ENCODE measurements around the gene HDAC10. TPM values are rescaled to one million over a fixed set of nuclear protein-coding genes. Genes with fewer than 3 reads are reported as not detected.

HDAC10 gene
- total RNA-seq, 2 donors from 2014 or later = 31.9 to 128 TPM

DNA sequence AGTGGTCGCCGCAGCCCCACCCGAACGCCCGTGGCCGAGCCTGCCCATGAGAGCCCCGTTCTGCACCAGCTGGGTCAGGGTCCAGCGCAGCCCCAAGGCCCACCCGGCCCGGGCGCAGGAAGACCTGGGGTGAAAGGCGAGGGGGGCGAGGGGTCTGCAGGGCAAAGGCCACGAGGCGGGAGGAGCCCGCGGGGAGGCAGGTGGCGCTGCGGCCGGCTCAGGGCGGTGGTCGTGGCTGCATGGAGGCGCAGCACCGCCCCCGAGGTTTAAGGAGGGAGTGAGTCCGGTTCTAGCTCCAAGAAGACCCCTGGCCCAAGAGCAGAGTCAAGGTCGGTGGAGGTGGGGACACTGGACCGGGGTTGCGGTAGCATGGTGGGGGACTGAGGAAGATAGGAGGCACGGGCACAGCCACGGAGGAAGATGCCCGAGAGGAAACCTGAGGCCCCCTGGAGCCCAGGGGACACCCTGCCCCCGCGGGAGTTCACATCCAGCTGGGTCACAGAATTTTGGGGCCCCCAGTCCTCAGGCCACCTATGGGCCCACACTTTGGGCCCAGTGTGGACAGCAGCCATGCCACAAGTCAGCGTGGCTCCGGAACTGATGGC lies 514 bp upstream of the HDAC10 start:
- intact Hi-C loops (cut with DNase I) = no loop called here
- H3K4me1 ChIP-seq = peaks cover 30% of the 10 kb centered on the region
- H3K9me3 ChIP-seq = no peaks in the 10 kb centered on the region
- ATAC-seq (peak; percentile 1), DNase-seq (no peak)
- H3K36me3 ChIP-seq (replicated peaks in 1 of 2; ENCODE audit: insufficient read depth in 1 of 2, low read depth in 2 of 2) = no peaks in the 10 kb centered on the region
- no peak for TF ChIP-seq POLR2A (IDR thresholded peaks at IDR 0.05)
- TF ChIP-seq, protein P1, sequence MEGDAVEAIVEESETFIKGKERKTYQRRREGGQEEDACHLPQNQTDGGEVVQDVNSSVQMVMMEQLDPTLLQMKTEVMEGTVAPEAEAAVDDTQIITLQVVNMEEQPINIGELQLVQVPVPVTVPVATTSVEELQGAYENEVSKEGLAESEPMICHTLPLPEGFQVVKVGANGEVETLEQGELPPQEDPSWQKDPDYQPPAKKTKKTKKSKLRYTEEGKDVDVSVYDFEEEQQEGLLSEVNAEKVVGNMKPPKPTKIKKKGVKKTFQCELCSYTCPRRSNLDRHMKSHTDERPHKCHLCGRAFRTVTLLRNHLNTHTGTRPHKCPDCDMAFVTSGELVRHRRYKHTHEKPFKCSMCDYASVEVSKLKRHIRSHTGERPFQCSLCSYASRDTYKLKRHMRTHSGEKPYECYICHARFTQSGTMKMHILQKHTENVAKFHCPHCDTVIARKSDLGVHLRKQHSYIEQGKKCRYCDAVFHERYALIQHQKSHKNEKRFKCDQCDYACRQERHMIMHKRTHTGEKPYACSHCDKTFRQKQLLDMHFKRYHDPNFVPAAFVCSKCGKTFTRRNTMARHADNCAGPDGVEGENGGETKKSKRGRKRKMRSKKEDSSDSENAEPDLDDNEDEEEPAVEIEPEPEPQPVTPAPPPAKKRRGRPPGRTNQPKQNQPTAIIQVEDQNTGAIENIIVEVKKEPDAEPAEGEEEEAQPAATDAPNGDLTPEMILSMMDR (IDR thresholded peaks at IDR 0.05) = no peak
- no peaks in the 10 kb centered on the region for H3K27me3 ChIP-seq
- H3K4me3 ChIP-seq = peak overlapping the region in 1 of 2 donors; percentile 80
- peak overlapping the region; percentile 15 to 72 (median 62) for H3K27ac ChIP-seq
- 14 to 15% methylated on average over 24 to 30 of the region's 36 CpGs for WGBS, 2 donors

DNA sequence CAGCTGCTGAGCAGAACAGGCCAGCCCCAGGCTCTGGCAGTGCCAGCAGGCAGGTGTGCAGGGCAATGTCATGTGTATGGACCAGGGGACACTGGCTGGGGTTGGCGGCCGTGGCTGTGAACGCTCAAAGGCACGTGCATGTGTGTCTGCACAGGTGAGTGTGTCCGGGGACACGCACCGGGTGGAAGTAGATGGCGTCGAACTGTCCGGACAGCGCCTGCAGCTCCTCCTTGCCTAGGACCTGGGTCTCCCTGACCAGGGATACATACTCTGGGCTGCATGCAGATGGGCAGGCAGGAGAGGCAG lies 863 bp downstream of the HDAC10 start:
- H3K4me1 ChIP-seq = peaks cover 40% of the 10 kb centered on the region
- TF ChIP-seq, protein P1 (IDR thresholded peaks at IDR 0.05) = no peak
- no peak for TF ChIP-seq POLR2A (IDR thresholded peaks at IDR 0.05)
- no peak overlapping the region for H3K27ac ChIP-seq
- WGBS, 2 donors = 57 to 85% methylated on average over 5 to 11 of the region's 11 CpGs
- intact Hi-C loops (cut with DNase I) = no loop called here
- no peaks in the 10 kb centered on the region for H3K9me3 ChIP-seq
- H3K4me3 ChIP-seq = peak overlapping the region in 1 of 2 donors; percentile 44
- no peaks in the 10 kb centered on the region for H3K36me3 ChIP-seq (replicated peaks in 1 of 2; ENCODE audit: insufficient read depth in 1 of 2, low read depth in 2 of 2)
- H3K27me3 ChIP-seq = no peaks in the 10 kb centered on the region
- ATAC-seq (no peak), DNase-seq (no peak)

DNA sequence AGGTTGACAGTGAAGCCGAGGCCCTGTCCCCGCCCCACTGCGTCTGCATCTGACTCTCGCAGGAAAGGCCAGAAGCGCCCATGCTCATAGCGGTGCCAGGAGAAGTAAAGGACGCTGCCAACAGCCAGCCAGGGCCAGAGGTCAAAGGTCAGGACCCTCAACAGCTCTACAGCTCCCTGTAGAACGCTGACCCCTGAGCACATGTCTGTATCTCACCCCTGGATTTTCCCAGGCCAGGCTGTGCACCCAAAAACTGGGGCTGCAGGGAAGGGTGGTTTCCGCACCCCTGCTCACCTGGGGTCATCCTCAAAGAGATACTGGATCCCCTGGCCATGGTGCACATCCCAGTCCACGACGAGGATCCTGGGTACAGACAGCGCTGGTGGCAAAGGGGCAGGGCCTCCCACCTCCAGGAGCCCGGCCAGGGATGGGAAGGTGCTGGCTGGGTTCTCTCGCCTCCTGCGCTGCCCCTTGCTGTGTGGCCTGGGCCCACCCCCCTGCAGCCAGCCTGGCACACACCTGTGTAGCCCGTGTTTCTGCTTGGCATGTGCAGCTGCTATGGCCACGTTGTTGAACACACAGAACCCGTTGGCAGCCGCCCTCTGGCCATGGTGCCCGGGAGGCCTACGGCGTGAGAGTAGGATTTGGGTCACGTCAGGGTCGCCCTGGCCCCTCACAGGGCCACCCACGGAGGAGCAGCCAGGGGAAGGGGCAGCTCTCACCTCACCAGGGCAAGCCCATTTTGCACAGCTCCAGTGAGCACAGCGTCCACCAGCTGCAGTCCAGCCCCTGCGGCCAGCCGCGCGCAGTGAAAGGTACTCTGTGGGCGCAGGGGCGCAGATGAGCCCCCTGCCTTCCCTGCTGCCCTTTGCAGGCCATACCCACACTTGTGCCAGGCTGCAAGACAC lies 1.5 kb downstream of the HDAC10 start:
- DNase-seq (no peak), ATAC-seq (no peak)
- 80 to 96% methylated on average over 5 to 27 of the region's 32 CpGs for WGBS, 2 donors
- H3K4me1 ChIP-seq = peaks cover 40% of the 10 kb centered on the region
- H3K36me3 ChIP-seq (replicated peaks in 1 of 2; ENCODE audit: insufficient read depth in 1 of 2, low read depth in 2 of 2) = no peaks in the 10 kb centered on the region
- no peaks in the 10 kb centered on the region for H3K9me3 ChIP-seq
- intact Hi-C loops (cut with DNase I) = loop anchor here (10.0 kb wide), 1 partner anchor 255 kb away; the partner anchor contains the start of genes LMF2 and NCAPH2
- no peaks in the 10 kb centered on the region for H3K27me3 ChIP-seq
- no peak for TF ChIP-seq POLR2A (IDR thresholded peaks at IDR 0.05)
- TF ChIP-seq, protein P1 (IDR thresholded peaks at IDR 0.05) = no peak
- no peak overlapping the region for H3K4me3 ChIP-seq
- no peak overlapping the region for H3K27ac ChIP-seq

DNA sequence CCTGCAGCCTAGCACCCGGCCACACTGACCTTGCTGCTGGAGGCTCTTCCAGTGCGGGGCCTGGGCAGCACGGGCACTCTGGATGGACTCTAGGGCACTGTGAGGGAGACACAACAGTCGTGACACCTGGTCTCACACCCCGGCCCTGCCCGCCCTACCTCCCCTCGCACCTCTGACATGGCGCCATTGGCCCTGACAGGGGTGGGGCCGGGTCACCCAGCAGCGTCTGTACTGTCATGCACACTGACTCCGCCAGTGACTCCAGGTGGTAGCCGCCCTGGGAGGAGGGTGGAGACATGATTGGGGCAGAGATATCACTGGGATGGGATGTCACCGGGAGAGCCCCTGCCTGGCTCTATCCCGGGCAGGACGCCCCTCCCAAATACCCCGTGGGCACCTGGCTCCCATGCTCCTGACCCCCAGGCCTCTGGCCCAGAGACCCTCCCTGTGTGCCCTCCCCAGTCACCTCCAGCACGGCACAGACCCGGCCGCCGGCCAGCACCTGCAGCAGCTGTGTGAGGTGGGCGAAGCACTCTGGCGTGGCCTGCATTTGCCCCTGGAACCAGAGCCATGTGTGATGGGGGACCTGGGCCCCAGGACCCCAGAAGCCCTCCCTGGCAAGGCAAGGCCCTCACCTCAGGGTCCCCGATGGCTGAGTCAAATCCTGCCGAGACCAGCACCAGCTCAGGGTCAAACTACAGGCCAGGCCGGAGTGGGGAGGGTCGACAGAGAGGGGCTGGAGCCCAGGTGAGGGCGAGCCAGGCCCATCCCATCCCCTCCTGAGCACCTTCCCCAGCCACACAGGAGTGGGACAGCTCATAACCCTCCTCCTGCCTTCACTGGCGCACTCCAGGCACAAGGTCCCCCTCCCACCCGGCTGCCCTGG lies 2.6 kb downstream of the HDAC10 start:
- H3K27ac ChIP-seq = no peak overlapping the region
- H3K9me3 ChIP-seq = no peaks in the 10 kb centered on the region
- ATAC-seq (no peak), DNase-seq (no peak)
- H3K4me1 ChIP-seq = peaks cover 40% of the 10 kb centered on the region
- H3K27me3 ChIP-seq = no peaks in the 10 kb centered on the region
- no peak overlapping the region for H3K4me3 ChIP-seq
- TF ChIP-seq POLR2A (IDR thresholded peaks at IDR 0.05) = no peak
- TF ChIP-seq, protein P1 (IDR thresholded peaks at IDR 0.05) = no peak
- no peaks in the 10 kb centered on the region for H3K36me3 ChIP-seq (replicated peaks in 1 of 2; ENCODE audit: insufficient read depth in 1 of 2, low read depth in 2 of 2)
- intact Hi-C loops (cut with DNase I) = loop anchor here (10.0 kb wide), 1 partner anchor 256 kb away; the partner anchor contains the start of genes LMF2 and NCAPH2
- 50 to 86% methylated on average over 2 to 24 of the region's 29 CpGs for WGBS, 2 donors

Measured in body of pancreas (tissue), 4 donors.